A673 (cell line): ENCODE measurements around the gene PEA15. TPM values are rescaled to one million over a fixed set of nuclear protein-coding genes. Genes with fewer than 3 reads are reported as not detected.

Experiments used
- BruUV-seq: library from RNA; stranded (reverse); fragments of 400-500 nt; replicated peaks from 2 replicates; lab custom pipeline; 2021; lab: Mats Ljungman, UMichigan
- CTCF ChIA-PET: fragments of 300-600 bp; sonication (Branson Sonifier 250); formaldehyde crosslinking; loops from one replicate; lab custom pipeline; 2022; ENCODE audit warnings: antibody characterized with exemption; lab: Charles Lee
- POLR2A ChIA-PET: fragments of 300-600 bp; sonication (Branson Sonifier 250); formaldehyde crosslinking; loops from one replicate; lab custom pipeline; 2022; ENCODE audit warnings: antibody characterized with exemption; ENCODE audit not compliant: low non-redundant PET; lab: Charles Lee
- DNase-seq: peaks from one replicate; pipeline ENCODE4 v3.0.0-alpha.2; 2015; ENCODE audit warnings: low spot score
- H3K27ac ChIP-seq: fragments of 200-600 bp; sonication (generic); 2 replicates; pipeline ENCODE4 v1.5.1; 2016; ENCODE audit warnings: mixed run types, low read depth, mild to moderate bottlenecking, mixed read lengths, antibody characterized with exemption, low read length; ENCODE audit not compliant: poor library complexity, severe bottlenecking
- H3K27me3 ChIP-seq: fragments of 200-600 bp; sonication (generic); replicated peaks from 2 replicates; pipeline ENCODE4 v1.6.1; 2017; ENCODE audit warnings: mixed run types, low read depth, mild to moderate bottlenecking, mixed read lengths, antibody characterized with exemption, low read length; ENCODE audit not compliant: insufficient read depth, poor library complexity
- H3K36me3 ChIP-seq: fragments of 200-600 bp; sonication (generic); 2 replicates; pipeline ENCODE4 v1.6.1; 2016; ENCODE audit warnings: mixed run types, mild to moderate bottlenecking, mixed read lengths, antibody characterized with exemption, low read length; ENCODE audit not compliant: insufficient read depth, poor library complexity, severe bottlenecking
- H3K4me1 ChIP-seq: fragments of 200-600 bp; sonication (generic); 2 replicates; pipeline ENCODE4 v1.6.1; 2017; ENCODE audit warnings: mixed run types, mild to moderate bottlenecking, mixed read lengths, antibody characterized with exemption, low read length; ENCODE audit not compliant: insufficient read depth, poor library complexity, severe bottlenecking
- H3K4me3 ChIP-seq: fragments of 200-600 bp; sonication (generic); 2 replicates; pipeline ENCODE4 v1.5.1; 2016; ENCODE audit warnings: low read depth, mixed run types, mild to moderate bottlenecking, mixed read lengths, low read length; ENCODE audit not compliant: poor library complexity, severe bottlenecking
- H3K9me3 ChIP-seq: fragments of 200-600 bp; sonication (generic); 2 replicates; pipeline ENCODE4 v1.6.1; 2016; ENCODE audit warnings: mixed run types, low read depth, mild to moderate bottlenecking, mixed read lengths, antibody characterized with exemption, low read length; ENCODE audit not compliant: poor library complexity, severe bottlenecking
- EZH2 ChIP-seq: fragments of 200-600 bp; sonication (generic); IDR thresholded peaks from 2 replicates; pipeline ENCODE4 v1.6.1; 2017; ENCODE audit warnings: borderline replicate concordance, low read depth, mild to moderate bottlenecking, mixed read lengths, antibody characterized with exemption, low read length; ENCODE audit not compliant: poor library complexity, severe bottlenecking
- intact Hi-C: fragments of 100-400 bp; cut with micrococcal nuclease; formaldehyde crosslinking; loops from one replicate; pipeline ENCODE4 v1.10.0; 2022; ENCODE audit not compliant: unreplicated experiment
- total RNA-seq: library from RNA; stranded (reverse); gene quantifications from 2 replicates; pipeline ENCODE4 v1.2.3, GENCODE V29; 2021
- TF ChIP-seq, protein P1 (sequence below): fragments of 300-800, 200-600 bp; sonication (generic); conservative IDR thresholded peaks from 2 replicates; pipeline ENCODE4 v1.5.1; 2017; ENCODE audit warnings: low read depth, mild to moderate bottlenecking, antibody characterized with exemption, low read length, moderate library complexity, mixed read lengths

Gene PEA15
- total RNA-seq, 1 experiment from 2014 or later = 87.7 TPM

- DNase-seq = peak; percentile 95
- CTCF ChIA-PET = interaction anchor here (0.6 to 1.3 kb wide), 2 partner anchors 82 to 84 kb away, joined by 3 to 4 read pairs; no protein-coding TSS in a partner anchor
- H3K27ac ChIP-seq = peak overlapping the region; percentile 44
- intact Hi-C loops = no loop called here
- no peaks in the 10 kb centered on the region for H3K27me3 ChIP-seq
- no TSS peak for BruUV-seq
- H3K4me1 ChIP-seq = peaks cover 17% of the 10 kb centered on the region
- H3K36me3 ChIP-seq = no peaks in the 10 kb centered on the region
- no peak overlapping the region for H3K4me3 ChIP-seq
- POLR2A ChIA-PET = interaction anchor here (0.6 kb wide), 1 partner anchor 36 kb away, joined by 3 read pairs; no protein-coding TSS in a partner anchor
- TF ChIP-seq EZH2 = no peak
- TF ChIP-seq, protein P1, sequence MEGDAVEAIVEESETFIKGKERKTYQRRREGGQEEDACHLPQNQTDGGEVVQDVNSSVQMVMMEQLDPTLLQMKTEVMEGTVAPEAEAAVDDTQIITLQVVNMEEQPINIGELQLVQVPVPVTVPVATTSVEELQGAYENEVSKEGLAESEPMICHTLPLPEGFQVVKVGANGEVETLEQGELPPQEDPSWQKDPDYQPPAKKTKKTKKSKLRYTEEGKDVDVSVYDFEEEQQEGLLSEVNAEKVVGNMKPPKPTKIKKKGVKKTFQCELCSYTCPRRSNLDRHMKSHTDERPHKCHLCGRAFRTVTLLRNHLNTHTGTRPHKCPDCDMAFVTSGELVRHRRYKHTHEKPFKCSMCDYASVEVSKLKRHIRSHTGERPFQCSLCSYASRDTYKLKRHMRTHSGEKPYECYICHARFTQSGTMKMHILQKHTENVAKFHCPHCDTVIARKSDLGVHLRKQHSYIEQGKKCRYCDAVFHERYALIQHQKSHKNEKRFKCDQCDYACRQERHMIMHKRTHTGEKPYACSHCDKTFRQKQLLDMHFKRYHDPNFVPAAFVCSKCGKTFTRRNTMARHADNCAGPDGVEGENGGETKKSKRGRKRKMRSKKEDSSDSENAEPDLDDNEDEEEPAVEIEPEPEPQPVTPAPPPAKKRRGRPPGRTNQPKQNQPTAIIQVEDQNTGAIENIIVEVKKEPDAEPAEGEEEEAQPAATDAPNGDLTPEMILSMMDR = no peak
- no peaks in the 10 kb centered on the region for H3K9me3 ChIP-seq
Measured at GRCh38 chr1:160169553-160170399, 35.4 kb upstream of the PEA15 start.

DNA sequence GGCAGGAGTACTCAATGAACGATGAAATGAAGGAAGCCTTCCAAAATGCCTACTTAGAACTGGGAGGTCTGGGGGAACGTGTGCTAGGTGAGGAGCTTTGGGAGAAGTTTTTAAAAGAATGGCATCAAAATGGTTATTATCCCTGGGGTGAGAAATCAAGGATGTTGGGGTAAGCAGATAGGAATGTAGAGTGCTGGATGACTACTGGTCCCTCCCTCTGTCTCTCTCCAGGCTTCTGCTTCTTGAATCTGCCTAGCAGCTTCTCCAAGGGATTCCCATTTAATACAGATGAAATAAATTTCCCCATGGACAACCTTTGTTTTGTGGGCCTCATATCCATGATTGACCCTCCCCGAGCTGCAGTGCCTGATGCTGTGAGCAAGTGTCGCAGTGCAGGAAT, 33.8 kb upstream of the PEA15 start:
- Histone ChIP-seq H3K9me3 (no peaks in the 10 kb centered on the region), H3K4me3 (no peak overlapping the region), H3K27me3 (no peaks in the 10 kb centered on the region), H3K27ac (no peak overlapping the region), H3K36me3 (no peaks in the 10 kb centered on the region), H3K4me1 (peaks cover 17% of the 10 kb centered on the region)
- POLR2A ChIA-PET = no interaction called here
- DNase-seq = no peak
- intact Hi-C loops = no loop called here
- no TSS peak for BruUV-seq
- no peak for TF ChIP-seq EZH2
- TF ChIP-seq, protein P1 = no peak
- CTCF ChIA-PET = no interaction called here

- TF ChIP-seq, protein P1 = no peak
- no peak for TF ChIP-seq EZH2
- no peaks in the 10 kb centered on the region for H3K9me3 ChIP-seq
- DNase-seq = no peak
- ChIA-PET CTCF (no interaction called here), POLR2A (no interaction called here)
- no peaks in the 10 kb centered on the region for H3K36me3 ChIP-seq
- peaks cover 17% of the 10 kb centered on the region for H3K4me1 ChIP-seq
- no TSS peak for BruUV-seq
- no peaks in the 10 kb centered on the region for H3K27me3 ChIP-seq
- no peak overlapping the region for H3K27ac ChIP-seq
- no peak overlapping the region for H3K4me3 ChIP-seq
- intact Hi-C loops = no loop called here
Measured at GRCh38 chr1:160171980-160172379, 33.2 kb upstream of the PEA15 start.
